H1 (cell line): Measurements from ENCODE around the gene PLGRKT. TPM values are rescaled to one million over a fixed set of nuclear protein-coding genes. Genes with fewer than 3 reads are reported as not detected.
"Not testable (repeated sequence)": the region's sequence is repeated elsewhere in the genome, so short reads cannot be mapped to it uniquely, and the experiment has no call there.

Experiments
- CTCF ChIA-PET: fragments of 300-600 bp; sonication (Branson Sonifier 250); formaldehyde crosslinking; loops from one replicate; lab custom pipeline; 2021; ENCODE audit not compliant: partially characterized antibody; lab: Charles Lee
- POLR2A ChIA-PET: fragments of 300-600 bp; sonication (Branson Sonifier 250); formaldehyde crosslinking; loops from one replicate; lab custom pipeline; 2021; ENCODE audit warnings: inconsistent platforms; ENCODE audit not compliant: partially characterized antibody; lab: Charles Lee
- DNase-seq, 2 experiments: peaks; one replicate each; pipeline versions ENCODE4 v3.0.0 to v3.0.0-alpha.2; 2010 to 2022; ENCODE audit warnings: low spot score in 2 of 2, low read depth in 1 of 2, mixed read lengths in 1 of 2
- FAIRE-seq: peaks from 2 replicates; lab custom pipeline; 2011; peaks lifted over from hg19 to GRCh38; lab: Jason Lieb, UNC
- H2AFZ ChIP-seq: 2 replicates; pipeline ENCODE4 v1.8.1; 2012; ENCODE audit warnings: low read length, inconsistent platforms
- H2AK5ac ChIP-seq: 2 replicates; pipeline ENCODE4 v1.6.1; 2013; ENCODE audit warnings: low read depth, low read length
- H2BK120ac ChIP-seq: replicated peaks from 2 replicates; pipeline ENCODE3; 2013; ENCODE audit warnings: low read depth, low read length, inconsistent platforms
- H2BK12ac ChIP-seq: 2 replicates; pipeline ENCODE4 v1.6.1; 2013; ENCODE audit warnings: low read depth, low read length
- H2BK15ac ChIP-seq: 2 replicates; pipeline ENCODE4 v1.6.1; 2013; ENCODE audit warnings: low read length
- H2BK20ac ChIP-seq: 2 replicates; pipeline ENCODE4 v1.6.1; 2013; ENCODE audit warnings: low read length
- H2BK5ac ChIP-seq: 2 replicates; pipeline ENCODE4 v1.6.1; 2013; ENCODE audit warnings: low read depth, low read length
- H3K14ac ChIP-seq: 2 replicates; pipeline ENCODE4 v1.6.1; 2013; ENCODE audit warnings: inconsistent platforms; ENCODE audit not compliant: insufficient read length
- H3K18ac ChIP-seq: 2 replicates; pipeline ENCODE4 v1.6.1; 2013; ENCODE audit warnings: low read length; ENCODE audit errors: extremely low read depth
- H3K23ac ChIP-seq: 2 replicates; pipeline ENCODE4 v1.6.1; 2013; ENCODE audit warnings: inconsistent platforms; ENCODE audit not compliant: insufficient read length
- H3K23me2 ChIP-seq: 2 replicates; pipeline ENCODE4 v1.6.1; 2013; ENCODE audit warnings: low read depth, low read length
- H3K27ac ChIP-seq: 2 replicates; pipeline ENCODE4 v1.6.1; 2011; ENCODE audit warnings: low read depth, low read length, inconsistent platforms
- H3K27me3 ChIP-seq, 4 experiments: replicated peaks in 1 of 4; 1 replicate in 1 of 4; 2 replicates in 3 of 4; pipeline versions ENCODE4 v1.6.1 to v1.8.1; 2011 to 2013; ENCODE audit warnings: low read length in 3 of 4, mild to moderate bottlenecking in 3 of 4, inconsistent platforms in 2 of 4, mixed read lengths in 2 of 4, moderate library complexity in 1 of 4; ENCODE audit not compliant: control insufficient read depth in 3 of 4, insufficient read depth in 3 of 4; ENCODE audit errors: extremely low read depth in 1 of 4
- H3K36me3 ChIP-seq, 4 experiments: 2 replicates each; pipeline versions ENCODE4 v1.6.1 to v1.8.1; 2011 to 2013; ENCODE audit warnings: mild to moderate bottlenecking in 4 of 4, low read length in 3 of 4, moderate library complexity in 2 of 4, control low read depth in 1 of 4, inconsistent platforms in 1 of 4; ENCODE audit not compliant: insufficient read depth in 4 of 4, control insufficient read depth in 2 of 4
- H3K4ac ChIP-seq: replicated peaks from 2 replicates; pipeline ENCODE3; 2013; ENCODE audit warnings: low read length, low read depth, mixed read lengths, inconsistent platforms; ENCODE audit not compliant: insufficient read length
- H3K4me1 ChIP-seq, 4 experiments: replicated peaks in 1 of 4; 1 replicate in 1 of 4; 2 replicates in 3 of 4; pipeline versions ENCODE4 v1.6.1 to v1.8.1; 2011 to 2013; ENCODE audit warnings: low read length in 3 of 4, inconsistent platforms in 2 of 4, mixed read lengths in 1 of 4; ENCODE audit not compliant: insufficient read depth in 4 of 4, control insufficient read depth in 3 of 4
- H3K4me2 ChIP-seq, 2 experiments: 2 replicates each; pipeline versions ENCODE4 v1.6.1 to v1.8.1; 2011 to 2013; ENCODE audit warnings: low read depth in 2 of 2, low read length in 2 of 2, control low read depth in 1 of 2, inconsistent platforms in 1 of 2, mild to moderate bottlenecking in 1 of 2; ENCODE audit not compliant: insufficient read depth in 1 of 2
- H3K4me3 ChIP-seq, 4 experiments: fragments of 200-600, 300-600 bp in 1 of 4; sonication (generic), shearing (Covaris generic), sonication (Bioruptor Twin) in 1 of 4; 2 replicates each; pipeline versions ENCODE4 v1.5.1 to v1.8.1; 2011 to 2016; ENCODE audit warnings: low read length in 4 of 4, low read depth in 3 of 4, control low read depth in 2 of 4, inconsistent platforms in 2 of 4, mild to moderate bottlenecking in 2 of 4, mixed read lengths in 1 of 4, moderate library complexity in 1 of 4; ENCODE audit not compliant: insufficient read depth in 2 of 4; ENCODE audit errors: extremely low read depth in 1 of 4
- H3K56ac ChIP-seq: replicated peaks from 2 replicates; pipeline ENCODE3; 2013; ENCODE audit warnings: low read depth, mild to moderate bottlenecking, mixed read lengths, low read length, inconsistent platforms; ENCODE audit not compliant: insufficient read length
- H3K79me1 ChIP-seq: 2 replicates; pipeline ENCODE4 v1.6.1; 2013; ENCODE audit warnings: low read depth, low read length, control low read depth
- H3K79me2 ChIP-seq, 2 experiments: 2 replicates each; pipeline versions ENCODE4 v1.6.1 to v1.8.1; 2012 to 2013; ENCODE audit warnings: low read length in 2 of 2, mild to moderate bottlenecking in 2 of 2, inconsistent platforms in 1 of 2; ENCODE audit not compliant: insufficient read depth in 2 of 2, control insufficient read depth in 1 of 2
- H3K9ac ChIP-seq, 4 experiments: replicated peaks in 1 of 4; 1 replicate in 1 of 4; 2 replicates in 3 of 4; pipeline versions ENCODE4 v1.6.1 to v1.8.1; 2011 to 2013; ENCODE audit warnings: low read depth in 3 of 4, low read length in 3 of 4, control low read depth in 2 of 4, mild to moderate bottlenecking in 2 of 4, moderate library complexity in 2 of 4, inconsistent platforms in 1 of 4; ENCODE audit errors: extremely low read depth in 1 of 4
- H3K9me3 ChIP-seq, 2 experiments: 2 replicates each; pipeline versions ENCODE4 v1.6.1 to v1.8.1; 2012 to 2013; ENCODE audit warnings: mild to moderate bottlenecking in 2 of 2, moderate library complexity in 2 of 2, control low read depth in 1 of 2, inconsistent platforms in 1 of 2, low read depth in 1 of 2, low read length in 1 of 2, mixed read lengths in 1 of 2; ENCODE audit not compliant: insufficient read depth in 2 of 2
- H4K20me1 ChIP-seq, 2 experiments: replicated peaks in 1 of 2; 2 replicates each; pipeline versions ENCODE3 to v1.8.1; 2011 to 2013; ENCODE audit warnings: inconsistent platforms in 2 of 2, low read length in 2 of 2, mild to moderate bottlenecking in 1 of 2; ENCODE audit not compliant: insufficient read depth in 2 of 2, control insufficient read depth in 1 of 2
- H4K5ac ChIP-seq: 2 replicates; pipeline ENCODE4 v1.6.1; 2013; ENCODE audit warnings: low read length, low read depth, mixed read lengths, inconsistent platforms; ENCODE audit not compliant: insufficient read length
- H4K8ac ChIP-seq: 2 replicates; pipeline ENCODE4 v1.8.0; 2013; ENCODE audit warnings: mild to moderate bottlenecking, moderate library complexity, low read length, inconsistent platforms; ENCODE audit not compliant: insufficient read depth; ENCODE audit errors: extremely low read depth
- H4K91ac ChIP-seq: replicated peaks from 2 replicates; pipeline ENCODE3; 2013; ENCODE audit warnings: low read length, mixed read lengths, inconsistent platforms; ENCODE audit not compliant: insufficient read length
- WGBS, 2 experiments: shearing (Covaris generic) in 1 of 2; methylation state at CpG; one replicate each; pipeline versions ENCODE4 v1.1.6 to v1.1.7; 2013 to 2015; ENCODE audit warnings: low lambda C conversion rate in 2 of 2, mixed read lengths in 2 of 2, inconsistent platforms in 1 of 2, low coverage in 1 of 2, missing lambda C conversion rate in 1 of 2; ENCODE audit not compliant: insufficient replicate concordance in 2 of 2, insufficient coverage in 1 of 2, insufficient read length in 1 of 2; ENCODE audit errors: extremely low coverage in 1 of 2, missing lambda C conversion rate in 1 of 2; 5-methylcytosine and 5-hydroxymethylcytosine counted together
- polyA plus RNA-seq, 7 experiments: library from polyadenylated mRNA; depleted of rRNA in 3 of 7; stranded (reverse) in 5 of 7; unstranded in 2 of 7; fragments of >200 nt in 5 of 7; fragments of 200-250 nt in 2 of 7; gene quantifications; 1 replicate in 5 of 7; 2 replicates in 1 of 7; 4 replicates in 1 of 7; pipeline versions ENCODE4 v1.2.1 to v1.2.3, GENCODE V29; 2011 to 2013; ENCODE audit warnings: missing spikeins in 2 of 7, mixed read lengths in 2 of 7
- total RNA-seq: library from RNA; stranded (reverse); fragmentation: NEBNext Ultra II Directional; extraction: Animal tissue kit (Norgen Biotek cat#: 25700); gene quantifications from 2 replicates; pipeline ENCODE4 v1.2.1, GENCODE V29; 2021

PLGRKT gene
- total and polyA plus RNA-seq, 2 of the 8 experiments (the other 6 are each of a cell fraction or from before 2014, with no cell fraction given): 5.4 to 15.7 TPM

DNA sequence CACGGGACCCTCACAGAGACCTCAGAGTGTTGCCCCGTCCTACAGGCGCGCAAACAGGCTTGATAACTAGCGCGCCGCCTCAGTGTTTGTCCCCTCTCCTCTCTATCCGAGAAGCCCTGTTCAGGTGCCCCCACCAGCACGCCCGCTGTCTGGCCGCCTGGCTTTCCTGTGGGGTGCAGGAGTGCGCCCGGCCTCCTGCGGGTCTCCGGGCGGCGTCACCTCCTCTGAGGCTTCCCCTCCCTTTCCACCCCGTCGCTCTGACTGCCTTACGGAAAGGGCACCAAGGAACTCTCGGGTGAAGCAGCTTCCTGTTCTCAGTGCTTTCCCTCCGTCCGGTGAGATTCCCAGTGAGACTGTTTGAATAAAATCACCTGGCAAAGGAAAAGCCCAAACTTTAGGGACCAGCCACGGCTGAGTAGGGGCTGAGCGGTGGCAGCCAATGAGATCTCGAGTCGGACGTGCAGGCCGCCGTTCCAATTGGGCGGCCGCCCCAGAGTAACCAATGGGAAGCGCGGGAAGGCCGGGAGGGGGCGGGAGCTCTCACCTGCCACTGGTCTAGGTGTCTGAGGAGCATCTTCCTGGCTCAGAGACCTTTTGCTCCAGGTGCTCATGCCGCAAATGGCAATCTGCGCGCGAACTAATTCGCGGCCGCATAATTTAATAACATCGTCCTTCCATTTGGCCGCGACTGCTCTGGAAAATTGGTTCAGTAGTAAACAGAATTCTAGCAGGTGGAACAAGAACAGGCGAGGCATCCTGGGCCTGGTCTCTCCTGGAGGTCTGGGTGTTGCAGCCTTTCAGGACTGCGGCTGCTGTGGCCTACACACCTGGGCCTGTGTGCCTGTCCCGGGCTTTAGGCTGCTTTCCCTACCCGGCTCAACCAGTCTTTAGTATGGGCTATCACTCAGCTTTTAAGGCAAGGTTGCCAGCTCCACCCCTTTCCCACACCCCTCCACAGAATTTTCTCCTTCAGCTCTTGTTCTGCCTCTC is 98.4 kb downstream of the PLGRKT start, which contains the start of gene RLN1:
Gene RLN1, minus strand, starts transcription at position 885 of the 990 bp plus-strand sequence. Its CDS starts 130 bp downstream, at position 755.
- H3K4me2 ChIP-seq: peak within 1 kb of the TSS; percentile 10 to 60; a peak in 3 of 4 replicates
- not testable (repeated sequence) for H3K14ac ChIP-seq, H3K4me1 ChIP-seq, H2BK5ac ChIP-seq, H3K23ac ChIP-seq, H2BK20ac ChIP-seq, H3K79me2 ChIP-seq, H4K5ac ChIP-seq, H2BK12ac ChIP-seq, H3K27ac ChIP-seq, H2BK120ac ChIP-seq, H3K27me3 ChIP-seq, H3K9ac ChIP-seq, H2AK5ac ChIP-seq, H4K91ac ChIP-seq, H4K20me1 ChIP-seq, H2BK15ac ChIP-seq, H3K56ac ChIP-seq, H3K79me1 ChIP-seq, H3K36me3 ChIP-seq, H3K18ac ChIP-seq, H3K4ac ChIP-seq, H3K9me3 ChIP-seq, H3K23me2 ChIP-seq, H4K8ac ChIP-seq
- POLR2A ChIA-PET: interaction anchor here (1.2 kb wide), 1 partner anchor 13 kb away, joined by 3 read pairs; no protein-coding TSS in a partner anchor
- peak within 1 kb of the TSS in 2 of 4 experiments; percentile 16 to 50; a peak in 3 of 8 replicates for H3K4me3 ChIP-seq
- H2AFZ ChIP-seq: peak within 1 kb of the TSS; percentile 92
- CTCF ChIA-PET: interaction anchor here (0.7 to 0.9 kb wide), 2 partner anchors 11 to 12 kb away, joined by 3 read pairs; no protein-coding TSS in a partner anchor
- DNase-seq (peak in 1 of 2 experiments; percentile 62), FAIRE-seq (peak; percentile 100)
- WGBS, 2 experiments: 12% methylated on average over 14 of the region's 50 CpGs; no CpG with 5 or more reads in 1 of the 2 experiments
